B cell (primary cell): Measurements from ENCODE around the gene UBE2M. TPM values are rescaled to one million over a fixed set of nuclear protein-coding genes. Genes with fewer than 3 reads are reported as not detected.

Experiments used
- ATAC-seq: fragments of 200-7000 bp; cut with Tn5 transposase; one replicate; pipeline ENCODE4 v1.10.0; 2021; ENCODE audit warnings: low read depth, mild to moderate bottlenecking, moderate number of reproducible peaks, moderate library complexity
- CTCF ChIA-PET: fragments of 350-600 bp; sonication (Branson Sonifier 250); formaldehyde crosslinking; loops from one replicate; lab custom pipeline; 2021; ENCODE audit warnings: antibody characterized with exemption, inconsistent platforms; lab: Charles Lee
- POLR2A ChIA-PET: fragments of 350-600 bp; sonication (Branson Sonifier 250); formaldehyde crosslinking; loops from one replicate; lab custom pipeline; 2021; ENCODE audit warnings: antibody characterized with exemption; lab: Charles Lee
- DNase-seq: peaks from one replicate; pipeline ENCODE4 v3.0.0; 2013
- H2AFZ ChIP-seq: 2 replicates; pipeline ENCODE4 v1.6.1; 2012; ENCODE audit warnings: mild to moderate bottlenecking, low read depth, low read length; ENCODE audit not compliant: insufficient read depth, poor library complexity, severe bottlenecking
- H3K27ac ChIP-seq, 2 donors: 1 replicate in 1 of 2; 2 replicates in 1 of 2; pipeline ENCODE4 v1.5.1; 2012 to 2013; ENCODE audit warnings: low read length in 2 of 2, mild to moderate bottlenecking in 2 of 2, moderate library complexity in 1 of 2
- H3K27me3 ChIP-seq, 4 experiments: fragments of 200-600 bp in 1 of 4; sonication (generic) in 1 of 4; replicated peaks in 1 of 4; 1 replicate in 2 of 4; 2 replicates in 2 of 4; pipeline versions ENCODE4 v1.6.1 to v1.7.0; 2013 to 2016; ENCODE audit warnings: low read length in 3 of 4, mild to moderate bottlenecking in 2 of 4, mixed read lengths in 1 of 4, moderate library complexity in 1 of 4; ENCODE audit not compliant: insufficient read depth in 4 of 4, control insufficient read depth in 3 of 4; ENCODE audit errors: control extremely low read depth in 1 of 4
- H3K36me3 ChIP-seq, 2 experiments: replicated peaks in 1 of 2; 1 replicate in 1 of 2; 2 replicates in 1 of 2; pipeline versions ENCODE4 v1.6.1 to v1.7.1; 2013; ENCODE audit warnings: low read length in 1 of 2; ENCODE audit not compliant: insufficient read depth in 2 of 2, control insufficient read depth in 1 of 2; ENCODE audit errors: control extremely low read depth in 1 of 2, extremely low read depth in 1 of 2
- H3K4me1 ChIP-seq, 2 donors: fragments of 200-600 bp in 1 of 2; sonication (generic) in 1 of 2; 1 replicate in 1 of 2; 2 replicates in 1 of 2; pipeline versions ENCODE4 v1.5.1 to v1.6.1; 2013 to 2017; ENCODE audit warnings: low read length in 2 of 2; ENCODE audit not compliant: control insufficient read depth in 2 of 2, insufficient read depth in 2 of 2
- H3K4me2 ChIP-seq: replicated peaks from 2 replicates; pipeline ENCODE3; 2012; ENCODE audit warnings: mild to moderate bottlenecking, low read depth, low read length; ENCODE audit not compliant: poor library complexity, severe bottlenecking
- H3K4me3 ChIP-seq, 5 experiments: fragments of 200-600 bp in 1 of 5; sonication (generic) in 1 of 5; 1 replicate in 3 of 5; 2 replicates in 2 of 5; pipeline versions ENCODE4 v1.5.1 to v1.7.0; 2011 to 2016; ENCODE audit warnings: low read length in 4 of 5, mild to moderate bottlenecking in 4 of 5, low read depth in 2 of 5, control low read depth in 1 of 5, moderate library complexity in 1 of 5; ENCODE audit not compliant: insufficient read depth in 1 of 5; ENCODE audit errors: control extremely low read depth in 1 of 5, extremely low read depth in 1 of 5
- H3K79me2 ChIP-seq: fragments of 200-600 bp; sonication (generic); one replicate; pipeline ENCODE4 v1.6.0; 2016; ENCODE audit warnings: low read length; ENCODE audit not compliant: control insufficient read depth, insufficient read depth
- H3K9ac ChIP-seq: fragments of 200-600 bp; sonication (generic); 2 replicates; pipeline ENCODE4 v1.6.1; 2017; ENCODE audit warnings: mild to moderate bottlenecking, low read length, moderate library complexity
- H3K9me3 ChIP-seq, 3 donors: one replicate each; pipeline versions ENCODE4 v1.6.1 to v1.7.1; 2013; ENCODE audit warnings: low read length in 2 of 3; ENCODE audit not compliant: control insufficient read depth in 2 of 3, insufficient read depth in 1 of 3; ENCODE audit errors: control extremely low read depth in 1 of 3
- H4K20me1 ChIP-seq: 2 replicates; pipeline ENCODE4 v1.6.0; 2012; ENCODE audit warnings: mild to moderate bottlenecking, low read length; ENCODE audit not compliant: insufficient read depth, control insufficient read depth, poor library complexity, severe bottlenecking
- H3K27ac Mint-ChIP-seq: one replicate; pipeline ENCODE4 v1.8.0; 2021; ENCODE audit warnings: mixed read lengths
- H3K27me3 Mint-ChIP-seq: one replicate; pipeline ENCODE4 v1.8.0; 2021; ENCODE audit warnings: mixed read lengths
- H3K4me1 Mint-ChIP-seq: one replicate; pipeline ENCODE4 v1.8.0; 2021; ENCODE audit warnings: mixed read lengths
- H3K4me3 Mint-ChIP-seq: one replicate; pipeline ENCODE4 v1.8.0; 2021; ENCODE audit warnings: mixed read lengths
- H3K9me3 Mint-ChIP-seq: one replicate; pipeline ENCODE4 v1.8.0; 2022; ENCODE audit warnings: mixed read lengths; ENCODE audit not compliant: insufficient read depth
- EZH2 ChIP-seq: IDR thresholded peaks from 2 replicates; pipeline ENCODE4 v1.6.1; 2012; ENCODE audit warnings: borderline replicate concordance, low read depth, mild to moderate bottlenecking, moderate library complexity, low read length; ENCODE audit not compliant: insufficient read depth, poor library complexity, severe bottlenecking
- WGBS: methylation state at CpG from one replicate; pipeline ENCODE4 v1.1.5; 2013; ENCODE audit warnings: missing lambda C conversion rate; ENCODE audit not compliant: insufficient coverage; 5-methylcytosine and 5-hydroxymethylcytosine counted together
- intact Hi-C: fragments of 100-400 bp; cut with micrococcal nuclease; formaldehyde crosslinking; loops from one replicate; pipeline ENCODE4 v1.10.0; 2022
- polyA plus RNA-seq: library from polyadenylated mRNA; depleted of rRNA; stranded (reverse); fragments of >200 nt; gene quantifications from 2 replicates; pipeline ENCODE4 v1.2.3, GENCODE V29; 2012
- total RNA-seq, 2 donors: library from RNA; stranded (reverse); fragments of 120-200 nt in 1 of 2; gene quantifications; 1 replicate in 1 of 2; 2 replicates in 1 of 2; pipeline versions ENCODE4 v1.2.3 to v1.2.4, GENCODE V29; 2013 to 2022
- TF ChIP-seq, protein P1 (sequence below): fragments of 200-600 bp; IDR thresholded peaks from one replicate; pipeline ENCODE4 v1.8.0; 2022; ENCODE audit warnings: antibody characterized with exemption, mild to moderate bottlenecking

The UBE2M gene
- total and polyA plus RNA-seq, 2 donors (not counting 1 experiment from before 2014, with no cell fraction given), result 62.5 to 66.1 TPM

DNA sequence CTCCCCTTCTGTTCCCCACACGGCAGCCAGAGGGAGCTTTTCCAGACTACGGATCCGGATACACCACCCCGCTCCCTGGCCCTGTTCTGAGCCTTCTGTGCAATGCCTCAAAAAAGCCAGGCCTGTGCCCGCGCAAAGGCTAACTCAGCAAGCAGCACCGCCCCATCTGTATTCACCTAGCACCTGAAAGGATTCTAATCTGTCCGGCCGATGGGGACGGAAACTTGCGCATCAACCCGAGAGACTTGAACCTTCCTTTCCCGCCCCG is 39.4 kb downstream of the UBE2M start:
- H3K9me3 ChIP-seq, result no peaks in the 10 kb centered on the region
- peak overlapping the region; percentile 79 for H2AFZ ChIP-seq
- ChIA-PET POLR2A (interaction anchor here (1.2 to 3.3 kb wide), 11 partner anchors 19 to 192 kb away, joined by 3 to 30 read pairs (median 7); partner anchors contain the start of genes TRIM28, ZNF132, ZNF324B and ZNF497), CTCF (interaction anchor here (0.6 to 4.9 kb wide), 13 partner anchors 10 to 791 kb away, joined by 3 to 72 read pairs (median 7); partner anchors contain the start of genes CHMP2A, TRIM28, ZNF497 and ZNF584)
- WGBS, result 0% methylated on average over 14 of the region's 14 CpGs
- Mint-ChIP-seq H3K27ac (peak overlapping the region; percentile 99), H3K9me3 (no peaks in the 10 kb centered on the region), H3K27me3 (no peaks in the 10 kb centered on the region), H3K4me3 (peak overlapping the region; percentile 98), H3K4me1 (peaks cover 47% of the 10 kb centered on the region)
- peaks cover 44% of the 10 kb centered on the region for H4K20me1 ChIP-seq
- peaks cover 47% of the 10 kb centered on the region for H3K79me2 ChIP-seq
- H3K9ac ChIP-seq, result peak overlapping the region; percentile 81
- ATAC-seq, result no peak
- H3K27me3 ChIP-seq, result no peaks in the 10 kb centered on the region
- H3K27ac ChIP-seq, result peak overlapping the region; percentile 76 to 96
- DNase-seq, result no peak
- H3K4me3 ChIP-seq, result peak overlapping the region; percentile 32 to 78 (median 71)
- TF ChIP-seq EZH2, result no peak
- TF ChIP-seq, protein P1, sequence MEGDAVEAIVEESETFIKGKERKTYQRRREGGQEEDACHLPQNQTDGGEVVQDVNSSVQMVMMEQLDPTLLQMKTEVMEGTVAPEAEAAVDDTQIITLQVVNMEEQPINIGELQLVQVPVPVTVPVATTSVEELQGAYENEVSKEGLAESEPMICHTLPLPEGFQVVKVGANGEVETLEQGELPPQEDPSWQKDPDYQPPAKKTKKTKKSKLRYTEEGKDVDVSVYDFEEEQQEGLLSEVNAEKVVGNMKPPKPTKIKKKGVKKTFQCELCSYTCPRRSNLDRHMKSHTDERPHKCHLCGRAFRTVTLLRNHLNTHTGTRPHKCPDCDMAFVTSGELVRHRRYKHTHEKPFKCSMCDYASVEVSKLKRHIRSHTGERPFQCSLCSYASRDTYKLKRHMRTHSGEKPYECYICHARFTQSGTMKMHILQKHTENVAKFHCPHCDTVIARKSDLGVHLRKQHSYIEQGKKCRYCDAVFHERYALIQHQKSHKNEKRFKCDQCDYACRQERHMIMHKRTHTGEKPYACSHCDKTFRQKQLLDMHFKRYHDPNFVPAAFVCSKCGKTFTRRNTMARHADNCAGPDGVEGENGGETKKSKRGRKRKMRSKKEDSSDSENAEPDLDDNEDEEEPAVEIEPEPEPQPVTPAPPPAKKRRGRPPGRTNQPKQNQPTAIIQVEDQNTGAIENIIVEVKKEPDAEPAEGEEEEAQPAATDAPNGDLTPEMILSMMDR, result no peak
- H3K36me3 ChIP-seq, result peaks cover 0 to 12% of the 10 kb centered on the region in 2 experiments
- intact Hi-C loops, result loop anchor here (1.0 to 2.0 kb wide), 5 partner anchors 20 to 192 kb away; partner anchors contain the start of genes CHMP2A, ZNF132 and ZNF837
- peaks cover 21 to 34% of the 10 kb centered on the region in 2 donors for H3K4me1 ChIP-seq
- peak overlapping the region; percentile 93 for H3K4me2 ChIP-seq
